Colon (tissue), 2 donors: ENCODE data around the gene EGR1.

Source experiments
- FAIRE-seq: peaks from 2 replicates; lab custom pipeline; 2012; peaks lifted over from hg19 to GRCh38; lab: Jason Lieb, UNC
- donor health status: control.
- donor health status: control.

Gene EGR1

DNA sequence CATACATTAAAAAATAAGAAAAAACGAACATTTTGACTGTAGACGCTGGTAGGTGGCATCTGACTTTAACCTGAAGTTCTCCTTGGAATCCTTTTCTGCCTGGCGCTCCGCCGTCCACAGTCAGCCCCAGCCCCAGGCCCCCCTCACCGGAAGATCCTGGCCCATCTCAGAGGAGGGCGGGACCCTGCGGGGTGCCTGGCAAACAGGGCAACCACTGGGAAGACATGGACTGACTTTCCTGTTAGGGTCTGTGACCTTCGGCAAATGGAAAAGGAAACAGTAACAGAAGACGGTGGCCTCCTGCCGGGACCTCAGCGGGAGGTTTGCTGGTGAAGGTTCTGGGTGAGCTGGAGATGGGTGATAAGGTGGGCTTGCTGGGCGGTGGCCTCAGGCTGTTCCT lies 11.7 kb upstream of the EGR1 start:
- FAIRE-seq, result no peak

DNA sequence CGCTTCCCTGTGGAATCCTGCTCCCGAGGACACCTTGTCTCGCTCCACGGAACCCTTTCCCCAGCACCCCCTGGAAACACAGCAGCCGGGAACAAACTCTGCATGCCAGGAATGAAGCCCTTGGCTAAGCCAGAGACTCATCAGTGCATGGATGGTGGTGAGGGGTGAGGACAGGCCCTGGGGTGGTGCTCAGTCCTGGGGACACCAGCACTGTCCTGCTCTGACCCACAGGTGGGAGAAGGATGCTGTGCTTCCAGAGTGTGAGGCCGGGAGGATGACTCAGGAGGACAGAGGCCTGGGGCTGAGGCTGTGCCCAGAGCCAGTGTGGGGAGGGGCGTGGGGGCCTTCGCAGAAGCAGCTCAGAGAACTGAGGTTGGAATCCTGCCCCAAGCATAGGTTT lies 11.2 kb upstream of the EGR1 start:
- no peak for FAIRE-seq

DNA sequence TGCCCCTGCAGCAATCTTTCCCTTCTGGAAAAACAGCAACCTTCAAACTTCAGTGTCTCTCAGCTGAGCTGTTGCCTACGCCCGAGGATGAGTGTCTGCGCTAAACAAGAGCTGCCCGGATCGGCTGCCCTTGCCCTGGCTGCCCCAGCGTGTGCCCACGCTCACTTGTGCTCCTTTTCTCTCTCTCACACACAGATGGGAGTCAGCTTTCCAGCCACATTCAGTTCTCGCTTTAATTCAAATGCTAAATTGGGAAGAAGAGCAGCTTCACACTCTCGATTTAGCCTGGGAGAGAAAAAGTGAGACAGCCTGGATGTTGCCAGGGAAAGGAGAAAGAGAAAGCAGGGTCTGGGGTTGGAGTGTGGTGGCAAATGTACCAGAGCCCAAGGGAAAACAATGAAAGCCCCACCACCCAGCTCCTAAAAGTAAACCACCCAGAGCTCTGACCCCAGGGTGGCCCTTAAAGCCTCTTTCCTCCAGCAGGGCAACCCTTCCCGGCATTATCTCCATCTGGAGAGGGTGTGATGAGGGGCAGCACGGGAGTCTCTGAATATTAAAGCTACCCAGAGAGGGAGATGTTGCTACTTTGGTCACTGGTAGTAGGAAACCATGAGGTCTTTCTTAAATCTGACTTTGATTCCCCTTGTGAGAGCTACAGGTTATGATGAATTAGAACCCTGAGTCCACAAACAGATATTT lies 9.9 kb upstream of the EGR1 start:
- FAIRE-seq, result no peak

DNA sequence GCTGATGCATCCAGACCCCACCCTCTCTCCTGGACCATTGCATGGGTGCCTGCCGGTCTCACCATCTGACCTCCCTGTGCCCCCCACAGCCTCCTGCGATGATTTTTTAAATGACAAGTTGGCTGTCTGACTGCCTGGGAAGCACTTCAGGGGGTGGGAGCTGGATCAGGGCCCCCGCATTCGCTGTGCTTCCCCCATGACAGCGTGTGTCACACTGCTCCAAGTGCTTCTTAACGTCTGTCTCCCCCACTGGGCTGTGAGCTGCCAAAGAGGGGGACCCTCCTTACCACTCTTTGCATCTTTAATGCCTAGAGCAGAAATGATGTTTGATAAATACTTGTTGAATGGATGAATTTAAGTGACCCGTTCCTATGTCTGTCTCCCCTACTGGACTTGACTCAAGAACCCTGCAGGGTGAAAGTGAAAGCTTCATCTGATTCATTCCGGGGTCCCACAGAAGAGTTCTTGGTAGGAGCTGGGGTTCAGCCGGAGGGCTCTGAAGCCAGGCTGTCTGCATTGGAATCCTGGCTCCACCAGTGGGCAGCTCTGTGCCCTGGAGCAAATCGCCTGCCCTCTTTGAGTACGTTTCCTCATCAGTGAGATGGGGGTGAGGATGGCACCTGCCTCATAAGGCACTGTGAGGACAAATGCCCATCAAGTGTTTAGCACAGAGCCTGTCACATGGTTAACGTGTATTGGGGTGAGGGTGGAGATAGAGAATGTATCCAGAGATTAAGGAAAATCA lies 7.6 kb upstream of the EGR1 start:
- FAIRE-seq, result no peak

DNA sequence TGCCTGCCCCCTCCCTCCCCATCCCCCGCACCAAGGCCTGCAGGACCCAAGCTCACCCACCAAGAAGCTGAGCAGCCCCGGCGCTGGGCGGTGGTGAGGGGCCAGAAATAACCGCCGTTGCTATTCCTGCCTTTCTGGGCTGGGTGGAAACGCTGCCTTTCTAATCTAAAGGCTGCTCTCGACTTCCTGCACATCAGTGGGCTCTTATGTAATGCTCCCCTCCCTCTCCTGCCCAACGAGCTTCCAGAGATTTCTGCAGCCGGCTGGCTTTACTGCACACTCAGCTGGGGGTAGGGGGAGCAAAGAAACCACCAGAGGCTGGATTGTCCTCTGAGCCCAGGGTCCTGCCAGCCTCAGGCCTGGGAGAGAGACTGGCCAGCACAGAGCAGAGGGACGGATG lies 6.9 kb upstream of the EGR1 start:
- FAIRE-seq, result no peak

DNA sequence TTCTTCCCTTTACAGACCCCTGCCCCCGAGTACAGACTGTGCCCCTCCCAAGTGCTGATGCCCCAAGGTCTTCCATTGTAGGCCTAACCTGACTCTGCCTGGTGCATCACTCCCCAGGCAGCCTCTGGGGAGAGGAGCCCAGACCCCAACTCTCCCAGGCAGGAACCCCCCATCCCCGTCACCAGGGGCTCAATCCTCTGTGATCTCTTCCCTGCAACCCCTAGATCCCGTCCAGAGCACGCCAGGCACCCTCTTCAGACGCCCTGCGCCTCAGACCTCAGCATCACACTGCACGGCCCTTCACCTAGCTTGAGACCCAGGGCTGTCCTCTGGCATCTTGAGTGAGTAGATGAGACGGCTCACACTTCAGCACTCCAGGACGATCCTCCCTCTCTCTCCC lies 6.4 kb upstream of the EGR1 start:
- FAIRE-seq, result no peak

DNA sequence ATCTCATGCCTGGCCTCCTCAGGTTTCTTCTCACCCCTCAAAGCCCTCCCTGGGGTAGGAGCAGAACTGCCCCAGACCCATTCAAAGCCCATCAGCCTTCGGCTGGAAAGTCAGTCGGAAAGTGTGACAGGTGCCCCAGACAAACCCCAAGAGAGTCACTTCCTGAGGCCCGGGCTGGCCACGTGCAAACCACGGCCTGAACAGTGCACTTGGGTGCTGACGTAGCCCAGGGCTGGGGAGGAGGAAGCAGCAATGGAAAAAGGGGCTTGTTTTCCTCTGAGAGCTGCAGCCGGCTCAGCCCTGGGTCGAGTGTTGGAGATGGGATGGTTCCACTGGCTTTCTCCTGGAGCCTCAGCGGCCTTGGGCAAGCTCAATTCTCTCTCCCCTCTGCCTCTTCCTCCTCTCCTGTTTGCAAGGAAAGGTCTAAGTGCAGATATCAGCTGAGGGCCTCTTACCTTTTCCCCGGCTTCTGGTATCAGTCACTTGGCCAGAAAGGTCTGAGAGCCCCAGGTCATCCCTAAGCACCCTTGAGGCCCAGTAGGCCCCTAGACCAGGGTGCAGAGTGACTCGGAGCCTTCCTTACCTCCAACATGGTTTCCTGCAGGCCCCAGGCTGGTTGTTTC lies 5.9 kb upstream of the EGR1 start:
- no peak for FAIRE-seq

DNA sequence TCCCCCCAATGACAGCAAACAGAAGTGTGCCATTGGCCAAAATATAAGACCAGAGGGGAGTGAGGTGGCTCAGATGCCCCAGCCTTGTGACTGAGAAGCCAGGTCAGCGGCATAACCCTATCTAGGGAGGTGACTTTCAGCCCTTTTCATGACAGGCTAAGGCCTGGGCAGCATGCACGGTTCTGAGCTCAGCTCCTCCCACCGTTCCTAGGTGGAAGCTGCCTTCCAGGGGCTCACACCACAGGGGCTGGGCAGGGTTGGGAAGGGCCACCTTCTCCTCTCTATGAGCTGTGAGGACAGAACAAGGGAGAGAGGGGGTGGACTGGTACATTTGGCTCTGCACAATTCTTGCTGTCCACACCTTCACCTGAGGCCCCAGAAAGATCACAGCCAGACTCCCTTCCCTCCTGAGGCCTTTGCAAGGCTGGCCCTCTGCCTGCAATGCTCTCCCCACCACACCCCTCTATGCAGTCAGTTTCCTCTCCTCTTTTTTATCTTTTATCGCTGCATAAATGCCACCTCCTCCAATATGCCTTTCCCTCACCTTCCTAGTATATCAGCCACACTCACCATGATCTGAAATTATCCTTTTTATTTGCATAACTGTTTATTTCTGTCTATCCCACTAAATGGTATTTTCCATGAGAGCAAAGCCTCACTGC lies 5.1 kb upstream of the EGR1 start:
- FAIRE-seq, result no peak

DNA sequence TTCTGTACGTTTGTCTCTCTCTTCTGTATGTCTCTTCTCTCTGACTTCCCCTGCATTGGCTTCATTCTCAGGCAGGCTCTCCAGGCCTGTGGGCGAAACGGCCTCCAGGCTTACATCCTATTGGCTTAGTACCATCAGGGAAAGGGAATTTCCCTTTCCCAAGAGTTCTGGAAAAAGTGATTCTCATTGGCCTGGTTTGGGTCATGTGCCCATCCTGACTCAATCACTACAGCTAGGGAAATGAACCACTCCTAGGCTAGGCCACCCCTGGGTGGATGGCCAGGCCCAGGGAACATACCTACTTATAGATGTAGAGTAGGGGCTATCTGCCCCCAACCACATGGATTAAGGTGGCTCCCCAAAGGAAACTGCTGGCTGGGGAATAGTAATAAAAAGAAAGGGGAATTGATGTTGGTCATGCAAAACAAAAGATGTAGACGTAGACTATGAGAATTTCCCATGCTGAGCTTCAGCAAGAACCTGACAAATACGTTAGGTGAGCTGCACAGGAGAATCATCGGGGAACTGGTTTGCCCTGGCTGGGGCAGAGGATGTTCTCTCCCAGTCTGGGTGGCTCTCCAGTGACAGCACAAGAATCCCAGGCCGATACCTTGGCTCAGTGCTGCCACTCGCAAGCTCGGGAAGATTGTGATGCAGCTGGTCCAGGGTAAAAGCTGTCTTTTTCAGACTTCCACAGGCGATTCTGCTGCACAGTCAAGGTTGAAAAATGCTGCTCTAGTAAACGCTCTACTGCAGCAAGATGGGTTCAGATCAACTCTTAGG lies 3.7 kb upstream of the EGR1 start:
- no peak for FAIRE-seq

DNA sequence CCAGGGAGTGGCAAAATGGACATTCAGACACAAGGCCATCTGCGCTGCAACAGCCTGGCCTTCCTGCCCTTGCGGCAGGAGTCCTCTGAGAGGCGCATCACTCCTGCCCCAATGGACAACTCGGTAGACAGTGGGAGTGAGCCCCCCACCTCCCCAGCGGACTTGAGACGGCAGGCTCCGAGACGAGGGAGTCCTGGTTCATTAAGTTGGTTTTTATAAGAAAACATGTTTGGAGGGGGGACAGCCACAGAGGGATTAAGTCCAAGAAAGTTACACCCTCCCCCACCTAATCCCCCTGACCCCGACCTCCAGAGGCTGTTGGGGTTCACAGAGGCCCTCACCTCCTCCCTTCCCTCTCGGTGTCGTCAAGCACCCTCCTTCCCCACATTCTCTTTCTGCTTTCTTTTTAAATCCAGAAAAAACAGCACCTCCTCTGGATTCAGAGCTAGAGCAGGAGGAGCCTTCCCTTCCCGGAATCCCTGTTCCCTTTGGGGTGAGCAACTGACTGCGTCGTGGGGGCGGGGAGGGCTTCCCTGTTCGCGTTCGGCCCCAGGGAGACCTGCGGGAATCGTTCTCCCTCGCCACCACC lies 1.8 kb upstream of the EGR1 start:
- FAIRE-seq, result no peak

DNA sequence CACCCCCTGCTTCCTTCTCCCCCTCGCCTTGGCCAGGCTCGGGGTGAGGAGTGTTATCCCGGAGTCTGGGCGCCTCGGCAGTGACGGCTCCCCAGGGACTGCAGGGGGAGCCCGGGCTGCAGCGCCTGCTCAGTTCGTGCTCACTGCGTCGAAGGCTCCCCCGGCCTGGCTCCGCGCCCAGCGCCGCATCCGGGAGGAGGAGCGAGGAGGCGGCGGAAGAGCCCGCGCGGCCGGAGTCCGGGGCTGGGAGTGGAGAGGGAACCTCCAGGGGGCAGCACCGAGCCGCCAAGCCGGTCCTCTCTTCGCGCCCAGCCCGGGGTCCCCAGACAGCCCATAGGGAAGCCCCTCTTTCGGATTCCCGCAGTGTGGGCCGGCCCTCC lies 1.3 kb upstream of the EGR1 start:
- FAIRE-seq, result no peak

DNA sequence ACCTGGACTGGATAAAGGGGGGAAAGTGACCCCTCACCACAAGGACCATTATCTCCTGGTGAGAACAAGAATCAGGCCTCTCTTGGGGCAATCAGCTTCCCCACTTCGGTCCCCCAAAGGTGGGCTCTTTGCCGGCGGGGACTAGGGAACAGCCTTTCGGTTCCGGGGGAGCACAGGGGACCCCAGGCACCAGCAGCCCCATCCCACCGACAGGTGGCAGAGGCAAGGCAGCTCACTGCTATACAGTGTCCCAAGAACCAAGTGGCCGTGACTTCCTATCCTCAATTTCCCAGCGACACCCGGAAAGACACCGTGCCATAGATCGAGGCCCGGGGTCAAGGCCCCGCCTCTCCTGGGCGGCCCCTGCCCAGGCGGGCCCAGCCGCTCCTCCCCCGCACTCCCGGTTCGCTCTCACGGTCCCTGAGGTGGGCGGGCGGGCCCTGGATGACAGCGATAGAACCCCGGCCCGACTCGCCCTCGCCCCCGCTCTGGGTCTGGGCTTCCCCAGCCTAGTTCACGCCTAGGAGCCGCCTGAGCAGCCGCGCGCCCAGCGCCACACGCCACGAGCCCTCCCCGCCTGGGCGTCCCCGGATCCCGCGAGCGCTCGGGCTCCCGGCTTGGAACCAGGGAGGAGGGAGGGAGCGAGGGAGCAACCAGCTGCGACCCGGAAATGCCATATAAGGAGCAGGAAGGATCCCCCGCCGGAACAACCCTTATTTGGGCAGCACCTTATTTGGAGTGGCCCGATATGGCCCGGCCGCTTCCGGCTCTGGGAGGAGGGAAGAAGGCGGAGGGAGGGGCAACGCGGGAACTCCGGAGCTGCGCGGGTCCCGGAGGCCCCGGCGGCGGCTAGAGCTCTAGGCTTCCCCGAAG lies 655 bp upstream of the EGR1 start:
- peak; percentile 14 for FAIRE-seq

DNA sequence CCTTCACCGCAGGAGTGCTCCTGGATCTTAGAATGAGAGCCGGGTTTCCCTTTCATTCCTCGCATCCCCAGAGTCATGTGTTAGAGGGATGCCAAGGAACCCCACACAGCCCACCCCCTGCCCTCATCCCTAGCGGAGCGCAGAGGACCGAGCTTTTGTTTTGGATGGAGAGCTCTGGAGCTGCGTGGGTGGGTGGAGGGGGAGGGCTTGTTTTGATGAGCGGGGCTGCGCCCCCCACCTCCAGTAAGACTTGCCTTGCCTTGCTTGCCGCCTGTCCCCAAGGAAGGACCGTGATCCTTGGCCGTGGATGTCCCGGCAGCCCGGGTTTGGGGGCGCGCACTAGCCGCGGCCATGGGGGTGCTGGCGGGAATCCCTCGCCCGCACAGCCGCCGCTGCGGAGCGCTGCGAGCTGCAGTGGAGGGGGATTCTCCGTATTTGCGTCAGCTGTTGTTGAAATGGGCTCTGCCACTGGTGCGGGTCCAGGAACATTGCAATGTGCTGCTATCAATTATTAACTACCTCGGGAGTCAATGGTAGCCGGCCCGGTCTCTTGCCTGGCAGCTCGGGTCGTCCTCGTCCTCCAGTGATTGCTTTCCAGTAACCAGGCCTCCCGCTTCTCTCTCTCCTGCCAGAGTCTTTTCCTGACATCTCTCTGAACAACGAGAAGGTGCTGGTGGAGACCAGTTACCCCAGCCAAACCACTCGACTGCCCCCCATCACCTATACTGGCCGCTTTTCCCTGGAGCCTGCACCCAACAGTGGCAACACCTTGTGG lies 1.0 kb downstream of the EGR1 start:
- no peak for FAIRE-seq

DNA sequence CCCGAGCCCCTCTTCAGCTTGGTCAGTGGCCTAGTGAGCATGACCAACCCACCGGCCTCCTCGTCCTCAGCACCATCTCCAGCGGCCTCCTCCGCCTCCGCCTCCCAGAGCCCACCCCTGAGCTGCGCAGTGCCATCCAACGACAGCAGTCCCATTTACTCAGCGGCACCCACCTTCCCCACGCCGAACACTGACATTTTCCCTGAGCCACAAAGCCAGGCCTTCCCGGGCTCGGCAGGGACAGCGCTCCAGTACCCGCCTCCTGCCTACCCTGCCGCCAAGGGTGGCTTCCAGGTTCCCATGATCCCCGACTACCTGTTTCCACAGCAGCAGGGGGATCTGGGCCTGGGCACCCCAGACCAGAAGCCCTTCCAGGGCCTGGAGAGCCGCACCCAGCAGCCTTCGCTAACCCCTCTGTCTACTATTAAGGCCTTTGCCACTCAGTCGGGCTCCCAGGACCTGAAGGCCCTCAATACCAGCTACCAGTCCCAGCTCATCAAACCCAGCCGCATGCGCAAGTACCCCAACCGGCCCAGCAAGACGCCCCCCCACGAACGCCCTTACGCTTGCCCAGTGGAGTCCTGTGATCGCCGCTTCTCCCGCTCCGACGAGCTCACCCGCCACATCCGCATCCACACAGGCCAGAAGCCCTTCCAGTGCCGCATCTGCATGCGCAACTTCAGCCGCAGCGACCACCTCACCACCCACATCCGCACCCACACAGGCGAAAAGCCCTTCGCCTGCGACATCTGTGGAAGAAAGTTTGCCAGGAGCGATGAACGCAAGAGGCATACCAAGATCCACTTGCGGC lies 1.8 kb downstream of the EGR1 start:
- no peak for FAIRE-seq

DNA sequence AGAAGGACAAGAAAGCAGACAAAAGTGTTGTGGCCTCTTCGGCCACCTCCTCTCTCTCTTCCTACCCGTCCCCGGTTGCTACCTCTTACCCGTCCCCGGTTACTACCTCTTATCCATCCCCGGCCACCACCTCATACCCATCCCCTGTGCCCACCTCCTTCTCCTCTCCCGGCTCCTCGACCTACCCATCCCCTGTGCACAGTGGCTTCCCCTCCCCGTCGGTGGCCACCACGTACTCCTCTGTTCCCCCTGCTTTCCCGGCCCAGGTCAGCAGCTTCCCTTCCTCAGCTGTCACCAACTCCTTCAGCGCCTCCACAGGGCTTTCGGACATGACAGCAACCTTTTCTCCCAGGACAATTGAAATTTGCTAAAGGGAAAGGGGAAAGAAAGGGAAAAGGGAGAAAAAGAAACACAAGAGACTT lies 2.4 kb downstream of the EGR1 start:
- FAIRE-seq, result no peak

DNA sequence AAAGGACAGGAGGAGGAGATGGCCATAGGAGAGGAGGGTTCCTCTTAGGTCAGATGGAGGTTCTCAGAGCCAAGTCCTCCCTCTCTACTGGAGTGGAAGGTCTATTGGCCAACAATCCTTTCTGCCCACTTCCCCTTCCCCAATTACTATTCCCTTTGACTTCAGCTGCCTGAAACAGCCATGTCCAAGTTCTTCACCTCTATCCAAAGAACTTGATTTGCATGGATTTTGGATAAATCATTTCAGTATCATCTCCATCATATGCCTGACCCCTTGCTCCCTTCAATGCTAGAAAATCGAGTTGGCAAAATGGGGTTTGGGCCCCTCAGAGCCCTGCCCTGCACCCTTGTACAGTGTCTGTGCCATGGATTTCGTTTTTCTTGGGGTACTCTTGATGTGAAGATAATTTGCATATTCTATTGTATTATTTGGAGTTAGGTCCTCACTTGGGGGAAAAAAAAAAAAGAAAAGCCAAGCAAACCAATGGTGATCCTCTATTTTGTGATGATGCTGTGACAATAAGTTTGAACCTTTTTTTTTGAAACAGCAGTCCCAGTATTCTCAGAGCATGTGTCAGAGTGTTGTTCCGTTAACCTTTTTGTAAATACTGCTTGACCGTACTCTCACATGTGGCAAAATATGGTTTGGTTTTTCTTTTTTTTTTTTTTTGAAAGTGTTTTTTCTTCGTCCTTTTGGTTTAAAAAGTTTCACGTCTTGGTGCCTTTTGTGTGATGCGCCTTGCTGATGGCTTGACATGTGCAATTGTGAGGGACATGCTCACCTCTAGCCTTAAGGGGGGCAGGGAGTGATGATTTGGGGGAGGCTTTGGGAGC lies 3.1 kb downstream of the EGR1 start:
- no peak for FAIRE-seq

DNA sequence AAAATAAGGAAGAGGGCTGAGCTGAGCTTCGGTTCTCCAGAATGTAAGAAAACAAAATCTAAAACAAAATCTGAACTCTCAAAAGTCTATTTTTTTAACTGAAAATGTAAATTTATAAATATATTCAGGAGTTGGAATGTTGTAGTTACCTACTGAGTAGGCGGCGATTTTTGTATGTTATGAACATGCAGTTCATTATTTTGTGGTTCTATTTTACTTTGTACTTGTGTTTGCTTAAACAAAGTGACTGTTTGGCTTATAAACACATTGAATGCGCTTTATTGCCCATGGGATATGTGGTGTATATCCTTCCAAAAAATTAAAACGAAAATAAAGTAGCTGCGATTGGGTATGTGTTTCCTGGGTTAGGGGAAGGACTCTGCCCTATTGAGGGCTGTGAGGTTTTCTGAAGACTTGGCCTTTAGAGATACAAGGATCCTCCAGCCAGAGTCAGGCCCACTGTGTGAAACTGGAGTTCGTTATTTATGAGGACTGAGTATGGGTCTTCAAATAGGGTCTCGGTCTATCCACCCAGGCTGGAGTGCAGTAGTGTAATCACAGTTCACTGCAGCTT lies 3.8 kb downstream of the EGR1 start:
- FAIRE-seq, result no peak
